Omental fat pad (tissue), 4 donors: ENCODE data around the gene RANBP1. TPM values are rescaled to one million over a fixed set of nuclear protein-coding genes. Genes with fewer than 3 reads are reported as not detected.

Source experiments
- ATAC-seq: fragments of 150-250 bp; one replicate; pipeline ENCODE4 v1.9.1; 2016; ENCODE audit warnings: mild to moderate bottlenecking, moderate library complexity; ENCODE audit not compliant: low FRiP score
- DNase-seq: peaks from one replicate; pipeline ENCODE4 v3.0.0-alpha.2; 2019; ENCODE audit warnings: low spot score
- CTCF ChIP-seq, 3 donors: fragments of 450-650 bp; IDR thresholded peaks; one replicate each; pipeline ENCODE4 v1.5.1; 2016 to 2017; ENCODE audit warnings: antibody characterized with exemption in 3 of 3, mild to moderate bottlenecking in 3 of 3, moderate library complexity in 2 of 3
- total RNA-seq, 4 donors: library from RNA; depleted of rRNA; stranded (reverse); fragments of >200 nt; gene quantifications; one replicate each; pipeline ENCODE4 v1.1.0, GENCODE V29; 2016

RANBP1 gene
- total RNA-seq, 4 donors from 2014 or later, result 146 to 285 (median 159) TPM

DNA sequence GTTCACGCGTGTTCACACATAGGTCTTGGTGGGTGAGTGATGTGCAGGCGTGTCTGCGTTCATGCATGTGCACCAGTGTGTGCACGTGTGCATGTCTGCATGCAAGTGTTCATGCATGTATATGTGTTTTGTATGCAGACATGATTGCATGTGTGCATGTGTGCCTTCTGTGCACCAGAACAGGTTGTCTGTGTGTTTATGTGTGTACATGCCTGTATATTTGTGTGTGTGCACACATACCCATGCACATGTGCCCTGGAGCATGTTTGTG is 20.6 kb downstream of the RANBP1 start:
- ATAC-seq (no peak), DNase-seq (no peak)
- TF ChIP-seq CTCF (IDR thresholded peaks at IDR 0.05), result no peak

DNA sequence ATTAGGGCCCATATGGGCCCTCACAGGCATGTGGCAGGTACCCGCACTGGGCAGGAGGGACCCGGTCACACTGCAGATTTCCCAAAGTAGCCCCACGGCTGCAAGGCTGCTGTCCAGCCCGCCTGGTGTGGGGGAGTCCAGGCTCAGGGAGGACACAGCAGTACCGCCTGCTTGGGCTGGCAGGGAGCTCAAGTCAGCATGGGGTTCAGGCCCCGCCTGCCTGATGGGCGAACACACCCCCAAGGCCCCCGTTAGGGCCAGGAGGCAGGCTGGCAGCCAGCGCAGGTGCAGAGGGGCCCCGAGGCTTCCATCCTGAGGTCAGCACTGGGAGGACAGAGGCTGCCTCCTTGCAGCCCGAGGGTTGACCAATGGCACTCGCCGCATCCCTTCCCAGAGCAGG is 21.2 kb downstream of the RANBP1 start:
- no peak for TF ChIP-seq CTCF (IDR thresholded peaks at IDR 0.05)
- DNase-seq (no peak), ATAC-seq (no peak)

DNA sequence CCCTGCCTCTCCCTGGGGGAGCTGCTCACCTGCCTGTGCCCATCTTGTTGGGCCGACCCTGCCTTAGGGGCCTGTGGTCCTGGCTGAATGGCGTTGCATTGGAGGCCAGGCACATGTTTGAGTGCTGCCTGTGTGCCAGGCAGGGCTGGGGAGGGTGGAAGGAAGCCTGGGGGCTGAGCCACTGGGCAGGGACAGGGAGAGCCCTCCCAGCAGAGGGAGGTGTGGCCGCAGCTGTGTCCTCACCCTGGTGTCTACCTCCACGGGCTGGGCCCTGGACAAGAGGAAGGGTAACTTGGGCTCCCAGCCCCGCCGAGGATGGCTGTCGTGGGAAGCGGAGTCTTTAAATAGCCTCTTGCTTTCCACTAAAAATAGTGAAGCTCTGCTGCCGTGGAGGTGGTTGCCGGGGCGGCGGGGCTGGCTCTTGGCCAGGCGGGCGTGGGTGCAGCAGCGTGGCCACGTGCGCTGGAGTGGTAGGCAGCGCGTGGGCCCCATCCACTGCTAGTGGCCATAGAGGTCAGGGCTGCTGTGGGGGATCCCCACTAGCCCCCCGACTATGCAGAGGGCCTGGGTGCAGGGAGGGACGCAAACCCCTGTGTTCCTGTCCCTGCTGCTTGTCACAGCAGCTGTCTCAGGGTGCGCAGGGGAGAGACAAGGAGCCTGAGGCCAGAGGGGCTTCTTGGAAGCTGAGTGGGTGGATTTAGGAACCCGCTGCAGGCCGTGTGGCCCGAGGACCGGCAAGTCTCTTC is 21.9 kb downstream of the RANBP1 start:
- no peak for ATAC-seq
- no peak for TF ChIP-seq CTCF (IDR thresholded peaks at IDR 0.05)
- DNase-seq, result no peak

GRCh38 chr22:20138417-20138738 is 22.5 kb downstream of the RANBP1 start:
- DNase-seq (no peak), ATAC-seq (no peak)
- TF ChIP-seq CTCF (IDR thresholded peaks at IDR 0.05), result no peak

DNA sequence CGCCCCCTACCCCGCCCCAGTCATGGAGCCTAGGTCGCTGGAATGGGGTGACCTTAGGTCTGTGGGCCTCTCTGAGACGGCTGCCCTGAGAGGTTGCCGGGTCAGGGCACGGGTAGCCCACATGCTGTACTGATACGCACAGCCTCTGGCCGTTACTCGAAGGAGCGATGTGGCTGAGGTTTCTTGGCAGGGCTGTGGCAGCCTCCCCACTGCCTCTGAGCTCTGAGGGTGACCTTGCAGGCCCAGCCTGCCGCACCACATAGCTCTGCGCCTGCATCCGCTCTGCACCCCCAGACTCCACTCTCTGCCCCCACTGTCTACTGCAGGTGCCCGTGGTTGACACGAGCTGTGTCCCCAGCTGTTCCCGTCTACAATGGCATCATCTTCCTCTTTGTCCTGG is 23.0 kb downstream of the RANBP1 start:
- no peak for TF ChIP-seq CTCF (IDR thresholded peaks at IDR 0.05)
- no peak for DNase-seq
- no peak for ATAC-seq

GRCh38 chr22:20139391-20140106 is 23.6 kb downstream of the RANBP1 start:
- TF ChIP-seq CTCF (IDR thresholded peaks at IDR 0.05), result no peak
- ATAC-seq (no peak), DNase-seq (no peak)

- no peak for TF ChIP-seq CTCF (IDR thresholded peaks at IDR 0.05)
- DNase-seq (no peak), ATAC-seq (no peak)
Observed at GRCh38 chr22:20140107-20140445, 24.2 kb downstream of the RANBP1 start.
